OCI-LY7 (cell line): Measurements from ENCODE around the gene CUX1. TPM values are rescaled to one million over a fixed set of nuclear protein-coding genes. Genes with fewer than 3 reads are reported as not detected.

Experiments used
- BruUV-seq: library from RNA; stranded (reverse); fragments of 400-500 nt; replicated peaks from 2 replicates; lab custom pipeline; 2021; lab: Mats Ljungman, UMichigan
- CTCF ChIA-PET: fragments of 300-600 bp; sonication (Branson Sonifier 250); formaldehyde crosslinking; loops from one replicate; lab custom pipeline; 2022; ENCODE audit warnings: antibody characterized with exemption; ENCODE audit not compliant: unreplicated experiment; lab: Charles Lee
- POLR2A ChIA-PET: fragments of 300-600 bp; sonication (Branson Sonifier 250); formaldehyde crosslinking; loops from one replicate; lab custom pipeline; 2022; ENCODE audit warnings: antibody characterized with exemption; lab: Charles Lee
- DNase-seq: peaks from one replicate; pipeline ENCODE4 v3.0.0-alpha.2; 2015; ENCODE audit warnings: low spot score
- H2AFZ ChIP-seq: fragments of 200-600 bp; sonication (generic), shearing (Covaris generic); 2 replicates; pipeline ENCODE4 v1.6.1; 2014; ENCODE audit warnings: mild to moderate bottlenecking, antibody characterized with exemption, low read length, moderate library complexity
- H3K27ac ChIP-seq: fragments of 200-600 bp; sonication (generic); 2 replicates; pipeline ENCODE4 v1.5.1; 2014; ENCODE audit warnings: mixed run types, low read depth, mild to moderate bottlenecking, moderate library complexity, low read length, inconsistent platforms; ENCODE audit not compliant: poor library complexity, severe bottlenecking
- H3K36me3 ChIP-seq: fragments of 200-600 bp; sonication (generic); 2 replicates; pipeline ENCODE4 v1.6.1; 2014; ENCODE audit warnings: mild to moderate bottlenecking, antibody characterized with exemption, low read length, moderate library complexity, mixed read lengths; ENCODE audit not compliant: insufficient read depth
- H3K4me1 ChIP-seq: fragments of 200-600 bp; sonication (generic); 2 replicates; pipeline ENCODE4 v1.5.1; 2014; ENCODE audit warnings: mild to moderate bottlenecking, low read length; ENCODE audit not compliant: insufficient read depth, poor library complexity, severe bottlenecking
- H3K4me2 ChIP-seq: fragments of 200-600 bp; sonication (generic); 2 replicates; pipeline ENCODE4 v1.6.1; 2014; ENCODE audit warnings: mild to moderate bottlenecking, low read length
- H3K4me3 ChIP-seq: fragments of 200-600 bp; sonication (generic); 2 replicates; pipeline ENCODE4 v1.5.1; 2014; ENCODE audit warnings: mild to moderate bottlenecking, low read depth, low read length; ENCODE audit not compliant: poor library complexity, severe bottlenecking
- H3K79me2 ChIP-seq: fragments of 200-600 bp; sonication (generic); 2 replicates; pipeline ENCODE4 v1.6.1; 2016; ENCODE audit warnings: low read depth, mild to moderate bottlenecking, low read length, moderate library complexity, mixed read lengths; ENCODE audit not compliant: insufficient read depth
- H3K9me2 ChIP-seq: fragments of 200-600 bp; sonication (generic); 2 replicates; pipeline ENCODE4 v1.6.1; 2016; ENCODE audit warnings: mild to moderate bottlenecking, low read length, mixed read lengths; ENCODE audit not compliant: insufficient read depth
- H3K9me3 ChIP-seq: fragments of 200-600 bp; sonication (generic); 2 replicates; pipeline ENCODE4 v1.6.1; 2014; ENCODE audit warnings: mild to moderate bottlenecking, mixed run types, low read length, mixed read lengths
- H4K20me1 ChIP-seq: fragments of 200-600 bp; sonication (generic); 2 replicates; pipeline ENCODE4 v1.6.1; 2014; ENCODE audit warnings: mild to moderate bottlenecking, antibody characterized with exemption, low read length, moderate library complexity, mixed read lengths; ENCODE audit not compliant: insufficient read depth
- CTCF ChIP-seq: fragments of 200-600 bp; sonication (generic); conservative IDR thresholded peaks from 2 replicates; pipeline ENCODE4 v1.5.1; 2014; ENCODE audit warnings: mild to moderate bottlenecking, antibody characterized with exemption, low read length, moderate library complexity, mixed read lengths
- EZH2phosphoT487 ChIP-seq: fragments of 200-600 bp; sonication (generic); IDR thresholded peaks from 2 replicates; pipeline ENCODE4 v1.6.1; 2018; ENCODE audit warnings: low read depth, borderline replicate concordance, mild to moderate bottlenecking, mixed run types, antibody characterized with exemption, low read length, moderate library complexity, mixed read lengths
- intact Hi-C: fragments of 100-400 bp; cut with micrococcal nuclease; formaldehyde crosslinking; loops from one replicate; pipeline ENCODE4 v1.10.0; 2022; ENCODE audit not compliant: unreplicated experiment
- total RNA-seq, 2 experiments: library from RNA; depleted of rRNA in 1 of 2; stranded (reverse); fragments of >200 nt in 1 of 2; shearing (Covaris generic) in 1 of 2; gene quantifications; 2 replicates each; pipeline ENCODE4 v1.2.3, GENCODE V29; 2014 to 2022

The CUX1 gene
- total RNA-seq, 2 experiments from 2014 or later = 143 to 199 TPM

GRCh38 chr7:101781439-101781838 is 36.0 kb upstream of the CUX1 start:
- H3K4me3 ChIP-seq = no peak overlapping the region
- no peaks in the 10 kb centered on the region for H4K20me1 ChIP-seq
- no peaks in the 10 kb centered on the region for H3K9me3 ChIP-seq
- no peaks in the 10 kb centered on the region for H3K79me2 ChIP-seq
- CTCF ChIA-PET = no interaction called here
- H3K4me2 ChIP-seq = no peak overlapping the region
- H3K27ac ChIP-seq = no peak overlapping the region
- intact Hi-C loops = no loop called here
- TF ChIP-seq CTCF (no peak), EZH2phosphoT487 (no peak)
- H3K4me1 ChIP-seq = peaks cover 8% of the 10 kb centered on the region
- no peak overlapping the region for H2AFZ ChIP-seq
- DNase-seq = no peak
- no TSS peak for BruUV-seq
- POLR2A ChIA-PET = interaction anchor here (1.5 kb wide), 1 partner anchor 24 kb away, joined by 3 read pairs; no protein-coding TSS in a partner anchor
- no peaks in the 10 kb centered on the region for H3K36me3 ChIP-seq
- no peaks in the 10 kb centered on the region for H3K9me2 ChIP-seq

GRCh38 chr7:101782476-101782875 is 35.0 kb upstream of the CUX1 start:
- POLR2A ChIA-PET = interaction anchor here (1.1 kb wide), 1 partner anchor 39 kb away, joined by 3 read pairs; no protein-coding TSS in a partner anchor
- BruUV-seq = no TSS peak
- DNase-seq = no peak
- intact Hi-C loops = no loop called here
- H3K36me3 ChIP-seq = no peaks in the 10 kb centered on the region
- H4K20me1 ChIP-seq = no peaks in the 10 kb centered on the region
- H3K4me3 ChIP-seq = no peak overlapping the region
- H3K27ac ChIP-seq = no peak overlapping the region
- TF ChIP-seq CTCF = no peak
- no peak for TF ChIP-seq EZH2phosphoT487
- H3K79me2 ChIP-seq = no peaks in the 10 kb centered on the region
- no peak overlapping the region for H2AFZ ChIP-seq
- H3K4me2 ChIP-seq = no peak overlapping the region
- no peaks in the 10 kb centered on the region for H3K9me3 ChIP-seq
- CTCF ChIA-PET = no interaction called here
- H3K4me1 ChIP-seq = peaks cover 8% of the 10 kb centered on the region
- no peaks in the 10 kb centered on the region for H3K9me2 ChIP-seq

GRCh38 chr7:101782896-101783295 is 34.5 kb upstream of the CUX1 start:
- no peak overlapping the region; the same call in 1 of the 2 replicates for H2AFZ ChIP-seq
- CTCF ChIA-PET = no interaction called here

More at GRCh38 chr7:101782896-101783295, 34.5 kb upstream of the CUX1 start:
- intact Hi-C loops = no loop called here
- Histone ChIP-seq H3K4me2 (no peak overlapping the region), H3K9me2 (no peaks in the 10 kb centered on the region), H3K4me1 (peaks cover 8% of the 10 kb centered on the region), H3K36me3 (no peaks in the 10 kb centered on the region), H3K79me2 (no peaks in the 10 kb centered on the region), H3K27ac (no peak overlapping the region), H3K9me3 (peaks cover 3% of the 10 kb centered on the region; the same call in 1 of the 2 replicates), H3K4me3 (no peak overlapping the region), H4K20me1 (no peaks in the 10 kb centered on the region)
- POLR2A ChIA-PET = interaction anchor here (1.1 kb wide), 1 partner anchor 39 kb away, joined by 3 read pairs; no protein-coding TSS in a partner anchor
- TF ChIP-seq CTCF (no peak), EZH2phosphoT487 (no peak)
- BruUV-seq = no TSS peak
- no peak for DNase-seq
